Measurements from ENCODE around the gene UQCC5.

The UQCC5 gene

GRCh38 chr3:52532838-52533622 lies 3.4 kb upstream of the UQCC5 start:
- no peak for DNase-seq (ENCODE audit: low read depth in 2 of 2, low spot score in 1 of 2)

GRCh38 chr3:52533623-52534280 lies 2.7 kb upstream of the UQCC5 start, which contains the start of gene NT5DC2:
TSS of gene NT5DC2 (minus strand) at chr3:52533857. CDS start at chr3:52533737, 120 bp downstream.
- peak in 1 of 2 donors; percentile 36 for DNase-seq (ENCODE audit: low read depth in 2 of 2, low spot score in 1 of 2)

- no peak for DNase-seq (ENCODE audit: low read depth in 2 of 2, low spot score in 1 of 2)
Observed at GRCh38 chr3:52534281-52535183, 1.9 kb upstream of the UQCC5 start.

- DNase-seq (ENCODE audit: low read depth in 2 of 2, low spot score in 1 of 2) = no peak
Observed at GRCh38 chr3:52535411-52536111, 844 bp upstream of the UQCC5 start.

GRCh38 chr3:52536112-52536368 lies 365 bp upstream of the UQCC5 start:
- DNase-seq (ENCODE audit: low read depth in 2 of 2, low spot score in 1 of 2) = no peak

- no peak for DNase-seq (ENCODE audit: low read depth in 2 of 2, low spot score in 1 of 2)
Observed at GRCh38 chr3:52537165-52537620, 788 bp downstream of the UQCC5 start.

- DNase-seq (ENCODE audit: low read depth in 2 of 2, low spot score in 1 of 2) = no peak
Observed at GRCh38 chr3:52537726-52538421, 1.5 kb downstream of the UQCC5 start.

- no peak for DNase-seq (ENCODE audit: low read depth in 2 of 2, low spot score in 1 of 2)
Observed at GRCh38 chr3:52539010-52539653, 2.7 kb downstream of the UQCC5 start.

GRCh38 chr3:52541050-52541449 lies 4.6 kb downstream of the UQCC5 start:
- no peak for DNase-seq (ENCODE audit: low read depth in 2 of 2, low spot score in 1 of 2)

GRCh38 chr3:52544937-52545336 lies 8.5 kb downstream of the UQCC5 start:
- no peak for DNase-seq (ENCODE audit: low read depth in 2 of 2, low spot score in 1 of 2)

- DNase-seq (ENCODE audit: low read depth in 2 of 2, low spot score in 1 of 2) = no peak
Observed at GRCh38 chr3:52546111-52546901, 9.9 kb downstream of the UQCC5 start.

GRCh38 chr3:52547143-52547542 lies 10.7 kb downstream of the UQCC5 start:
- no peak for DNase-seq (ENCODE audit: low read depth in 2 of 2, low spot score in 1 of 2)

- DNase-seq (ENCODE audit: low read depth in 2 of 2, low spot score in 1 of 2) = no peak
Observed at GRCh38 chr3:52551118-52551517, 14.7 kb downstream of the UQCC5 start.

- no peak for DNase-seq (ENCODE audit: low read depth in 2 of 2, low spot score in 1 of 2)
Observed at GRCh38 chr3:52552089-52552488, 15.7 kb downstream of the UQCC5 start.

GRCh38 chr3:52554026-52554755 lies 17.8 kb downstream of the UQCC5 start:
- DNase-seq (ENCODE audit: low read depth in 2 of 2, low spot score in 1 of 2) = no peak

GRCh38 chr3:52555056-52555455 lies 18.7 kb downstream of the UQCC5 start:
- DNase-seq (ENCODE audit: low read depth in 2 of 2, low spot score in 1 of 2) = no peak

- DNase-seq (ENCODE audit: low read depth in 2 of 2, low spot score in 1 of 2) = no peak
Observed at GRCh38 chr3:52557011-52557960, 20.9 kb downstream of the UQCC5 start.
